ENCODE measurements around the gene SPATA9. TPM values are rescaled to one million over a fixed set of nuclear protein-coding genes. Genes with fewer than 3 reads are reported as not detected.
A peak's percentile ranks its signal among the peaks of the same experiment; 100 is the strongest.

The SPATA9 gene
- total RNA-seq, 1 donor from 2014 or later = not detected

- no peak for DNase-seq
- intact Hi-C loops (cut with DNase I) = no loop called here
Observed at GRCh38 chr5:95720094-95720786, 37.4 kb upstream of the SPATA9 start.

DNA sequence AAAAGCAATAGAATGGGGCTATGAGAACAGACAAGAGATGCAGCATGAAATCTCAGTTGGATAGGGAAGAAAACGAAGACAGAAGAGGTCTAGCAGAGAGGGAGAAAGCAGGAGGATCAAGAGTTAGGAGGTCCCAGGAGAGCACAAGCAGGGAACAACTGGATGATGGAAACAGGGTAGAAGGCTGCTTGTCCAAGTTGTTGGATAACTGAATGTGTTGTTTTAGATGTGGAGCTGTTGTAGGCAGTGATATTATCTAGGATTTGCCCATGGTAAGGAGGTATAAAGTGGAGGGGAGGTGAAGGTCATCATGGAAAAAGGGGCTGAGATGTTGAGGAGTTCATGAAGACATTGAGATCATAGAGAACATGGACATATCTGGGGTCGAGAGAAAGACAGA lies 35.9 kb upstream of the SPATA9 start:
- no peaks in the 10 kb centered on the region for H3K36me3 ChIP-seq
- no peaks in the 10 kb centered on the region for H3K4me1 ChIP-seq
- H3K4me3 ChIP-seq = no peak overlapping the region
- intact Hi-C loops (cut with DNase I) = no loop called here
- DNase-seq (no peak), ATAC-seq (no peak)
- no peak overlapping the region for H3K27ac ChIP-seq
- no peaks in the 10 kb centered on the region for H3K27me3 ChIP-seq (ENCODE audit: low read depth)
- TF ChIP-seq, protein P1, sequence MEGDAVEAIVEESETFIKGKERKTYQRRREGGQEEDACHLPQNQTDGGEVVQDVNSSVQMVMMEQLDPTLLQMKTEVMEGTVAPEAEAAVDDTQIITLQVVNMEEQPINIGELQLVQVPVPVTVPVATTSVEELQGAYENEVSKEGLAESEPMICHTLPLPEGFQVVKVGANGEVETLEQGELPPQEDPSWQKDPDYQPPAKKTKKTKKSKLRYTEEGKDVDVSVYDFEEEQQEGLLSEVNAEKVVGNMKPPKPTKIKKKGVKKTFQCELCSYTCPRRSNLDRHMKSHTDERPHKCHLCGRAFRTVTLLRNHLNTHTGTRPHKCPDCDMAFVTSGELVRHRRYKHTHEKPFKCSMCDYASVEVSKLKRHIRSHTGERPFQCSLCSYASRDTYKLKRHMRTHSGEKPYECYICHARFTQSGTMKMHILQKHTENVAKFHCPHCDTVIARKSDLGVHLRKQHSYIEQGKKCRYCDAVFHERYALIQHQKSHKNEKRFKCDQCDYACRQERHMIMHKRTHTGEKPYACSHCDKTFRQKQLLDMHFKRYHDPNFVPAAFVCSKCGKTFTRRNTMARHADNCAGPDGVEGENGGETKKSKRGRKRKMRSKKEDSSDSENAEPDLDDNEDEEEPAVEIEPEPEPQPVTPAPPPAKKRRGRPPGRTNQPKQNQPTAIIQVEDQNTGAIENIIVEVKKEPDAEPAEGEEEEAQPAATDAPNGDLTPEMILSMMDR (IDR thresholded peaks at IDR 0.05) = no peak
- no peaks in the 10 kb centered on the region for H3K9me3 ChIP-seq

More at GRCh38 chr5:95720094-95720786, 37.4 kb upstream of the SPATA9 start:
- no peaks in the 10 kb centered on the region for H3K9me3 ChIP-seq
- H3K27ac ChIP-seq = no peak overlapping the region
- TF ChIP-seq, protein P1 (IDR thresholded peaks at IDR 0.05) = no peak
- H3K36me3 ChIP-seq = no peaks in the 10 kb centered on the region
- peak; percentile 65 to 92 for ATAC-seq
- no peaks in the 10 kb centered on the region for H3K27me3 ChIP-seq (ENCODE audit: low read depth)
- no peak overlapping the region for H3K4me3 ChIP-seq
- no peaks in the 10 kb centered on the region for H3K4me1 ChIP-seq

- no peaks in the 10 kb centered on the region for H3K4me1 ChIP-seq
- H3K9me3 ChIP-seq = no peaks in the 10 kb centered on the region
- no peak overlapping the region for H3K4me3 ChIP-seq
- intact Hi-C loops (cut with DNase I) = no loop called here
- no peaks in the 10 kb centered on the region for H3K27me3 ChIP-seq (ENCODE audit: low read depth)
- ATAC-seq (peak in 1 of 2 donors; percentile 48), DNase-seq (no peak)
- TF ChIP-seq, protein P1 (IDR thresholded peaks at IDR 0.05) = no peak
- no peak overlapping the region for H3K27ac ChIP-seq
- no peaks in the 10 kb centered on the region for H3K36me3 ChIP-seq
Observed at GRCh38 chr5:95718203-95718602, 35.4 kb upstream of the SPATA9 start.

DNA sequence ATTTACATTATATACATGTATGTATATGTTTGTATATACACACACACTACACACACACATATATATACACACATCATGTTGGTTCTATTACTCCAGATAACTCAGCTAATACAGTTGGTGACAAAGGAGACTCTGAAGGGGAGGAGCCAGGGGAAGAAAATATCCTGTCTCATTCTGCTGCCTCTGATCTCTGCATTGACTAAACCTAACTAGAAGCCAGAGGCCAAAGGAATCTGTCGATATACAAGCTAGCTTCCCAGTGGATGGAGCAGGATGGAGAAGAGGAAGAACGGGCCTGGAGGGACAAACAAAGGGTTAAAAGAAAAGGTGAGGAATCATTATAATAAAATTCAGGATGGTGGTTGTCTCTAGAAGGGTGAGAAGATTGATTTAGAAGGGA lies 34.6 kb upstream of the SPATA9 start:
- TF ChIP-seq, protein P1 (IDR thresholded peaks at IDR 0.05) = no peak
- ATAC-seq (no peak), DNase-seq (no peak)
- H3K27me3 ChIP-seq (ENCODE audit: low read depth) = no peaks in the 10 kb centered on the region
- H3K4me3 ChIP-seq = no peak overlapping the region
- no peaks in the 10 kb centered on the region for H3K4me1 ChIP-seq
- no peaks in the 10 kb centered on the region for H3K9me3 ChIP-seq
- intact Hi-C loops (cut with DNase I) = no loop called here
- no peaks in the 10 kb centered on the region for H3K36me3 ChIP-seq
- H3K27ac ChIP-seq = no peak overlapping the region

DNA sequence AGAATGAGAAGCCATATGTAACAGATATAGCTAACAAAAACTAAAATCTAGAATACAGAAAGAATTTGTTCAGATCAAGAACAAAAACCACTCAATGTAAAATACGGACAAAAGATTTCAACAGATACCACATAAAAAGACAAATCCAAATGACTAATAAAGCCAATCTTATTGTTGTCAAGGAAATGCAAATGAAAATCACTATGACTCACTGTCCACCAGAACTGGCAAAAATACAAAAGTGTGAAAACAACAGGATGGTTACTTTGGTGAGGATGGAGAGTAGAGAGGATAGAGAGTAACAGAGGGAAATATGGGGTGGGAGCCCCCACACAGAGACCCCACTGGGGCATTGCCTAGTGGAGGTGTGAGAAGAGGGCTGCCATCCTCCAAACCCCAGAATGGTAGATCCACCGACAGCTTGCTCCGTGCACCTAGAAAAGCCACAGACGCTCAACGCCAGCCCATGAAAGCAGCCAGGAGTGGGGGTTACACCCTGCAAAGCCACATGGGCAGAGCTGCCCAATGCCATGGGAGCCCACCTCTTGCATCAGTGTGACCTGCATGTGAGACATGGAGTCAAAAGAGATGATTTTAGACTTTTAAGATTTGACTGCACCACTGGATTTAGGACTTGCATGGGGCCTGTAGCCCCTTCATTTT lies 33.1 kb upstream of the SPATA9 start:
- H3K9me3 ChIP-seq = no peaks in the 10 kb centered on the region
- ATAC-seq (no peak), DNase-seq (no peak)
- TF ChIP-seq, protein P1 (IDR thresholded peaks at IDR 0.05) = no peak
- intact Hi-C loops (cut with DNase I) = no loop called here
- no peak overlapping the region for H3K27ac ChIP-seq
- H3K4me1 ChIP-seq = no peaks in the 10 kb centered on the region
- H3K27me3 ChIP-seq (ENCODE audit: low read depth) = no peaks in the 10 kb centered on the region
- no peaks in the 10 kb centered on the region for H3K36me3 ChIP-seq
- H3K4me3 ChIP-seq = no peak overlapping the region
